Measurements from ENCODE around the gene CRIP1.

The CRIP1 gene

DNA sequence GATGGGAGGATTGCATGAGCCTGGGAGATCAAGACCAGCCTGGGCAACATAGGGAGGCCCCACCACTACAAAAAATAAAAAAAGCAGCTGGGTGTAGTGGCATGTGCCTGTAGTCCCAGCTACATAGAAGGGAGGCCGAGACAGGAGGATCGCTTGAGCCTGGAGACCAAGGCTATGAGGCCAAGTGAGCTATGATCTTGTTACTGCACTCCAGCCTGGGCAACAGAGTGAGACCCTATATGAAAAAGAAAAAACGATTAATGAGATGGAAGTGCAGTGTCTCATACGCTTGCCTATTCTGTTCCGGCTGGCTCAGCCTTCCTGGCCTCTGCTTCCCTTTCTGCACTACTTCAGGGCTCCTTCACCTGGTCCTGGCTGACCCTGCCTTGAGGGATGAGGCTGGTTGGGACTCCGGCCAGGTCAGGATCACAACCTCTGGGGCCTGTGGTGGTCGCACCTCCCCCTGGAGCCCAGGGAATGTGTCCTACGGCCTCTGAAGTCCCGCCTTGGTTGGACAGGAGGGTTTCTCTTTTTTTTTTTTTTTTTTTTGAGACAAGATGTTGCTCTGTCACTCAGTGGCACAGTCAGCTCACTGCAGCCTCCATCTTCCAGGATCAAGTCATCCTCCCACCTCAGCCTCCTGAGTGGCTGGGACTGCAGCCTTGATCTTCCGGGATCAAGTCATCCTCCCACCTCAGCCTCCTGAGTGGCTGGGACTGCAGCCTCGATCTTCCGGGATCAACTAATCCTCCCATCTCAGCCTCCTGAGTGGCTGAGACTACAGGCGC is 15.0 kb downstream of the CRIP1 start:
- TF ChIP-seq, protein P1, sequence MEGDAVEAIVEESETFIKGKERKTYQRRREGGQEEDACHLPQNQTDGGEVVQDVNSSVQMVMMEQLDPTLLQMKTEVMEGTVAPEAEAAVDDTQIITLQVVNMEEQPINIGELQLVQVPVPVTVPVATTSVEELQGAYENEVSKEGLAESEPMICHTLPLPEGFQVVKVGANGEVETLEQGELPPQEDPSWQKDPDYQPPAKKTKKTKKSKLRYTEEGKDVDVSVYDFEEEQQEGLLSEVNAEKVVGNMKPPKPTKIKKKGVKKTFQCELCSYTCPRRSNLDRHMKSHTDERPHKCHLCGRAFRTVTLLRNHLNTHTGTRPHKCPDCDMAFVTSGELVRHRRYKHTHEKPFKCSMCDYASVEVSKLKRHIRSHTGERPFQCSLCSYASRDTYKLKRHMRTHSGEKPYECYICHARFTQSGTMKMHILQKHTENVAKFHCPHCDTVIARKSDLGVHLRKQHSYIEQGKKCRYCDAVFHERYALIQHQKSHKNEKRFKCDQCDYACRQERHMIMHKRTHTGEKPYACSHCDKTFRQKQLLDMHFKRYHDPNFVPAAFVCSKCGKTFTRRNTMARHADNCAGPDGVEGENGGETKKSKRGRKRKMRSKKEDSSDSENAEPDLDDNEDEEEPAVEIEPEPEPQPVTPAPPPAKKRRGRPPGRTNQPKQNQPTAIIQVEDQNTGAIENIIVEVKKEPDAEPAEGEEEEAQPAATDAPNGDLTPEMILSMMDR (IDR thresholded peaks at IDR 0.05; ENCODE audit: low read depth, low read length) = no peak
- Histone ChIP-seq H3K4me1 (peaks cover 12% of the 10 kb centered on the region), H3K4me3 (ENCODE audit: low read depth, low read length) (no peak overlapping the region), H3K36me3 (no peaks in the 10 kb centered on the region), H3K27me3 (no peaks in the 10 kb centered on the region), H3K9me3 (no peaks in the 10 kb centered on the region)
- DNase-seq = no peak

DNA sequence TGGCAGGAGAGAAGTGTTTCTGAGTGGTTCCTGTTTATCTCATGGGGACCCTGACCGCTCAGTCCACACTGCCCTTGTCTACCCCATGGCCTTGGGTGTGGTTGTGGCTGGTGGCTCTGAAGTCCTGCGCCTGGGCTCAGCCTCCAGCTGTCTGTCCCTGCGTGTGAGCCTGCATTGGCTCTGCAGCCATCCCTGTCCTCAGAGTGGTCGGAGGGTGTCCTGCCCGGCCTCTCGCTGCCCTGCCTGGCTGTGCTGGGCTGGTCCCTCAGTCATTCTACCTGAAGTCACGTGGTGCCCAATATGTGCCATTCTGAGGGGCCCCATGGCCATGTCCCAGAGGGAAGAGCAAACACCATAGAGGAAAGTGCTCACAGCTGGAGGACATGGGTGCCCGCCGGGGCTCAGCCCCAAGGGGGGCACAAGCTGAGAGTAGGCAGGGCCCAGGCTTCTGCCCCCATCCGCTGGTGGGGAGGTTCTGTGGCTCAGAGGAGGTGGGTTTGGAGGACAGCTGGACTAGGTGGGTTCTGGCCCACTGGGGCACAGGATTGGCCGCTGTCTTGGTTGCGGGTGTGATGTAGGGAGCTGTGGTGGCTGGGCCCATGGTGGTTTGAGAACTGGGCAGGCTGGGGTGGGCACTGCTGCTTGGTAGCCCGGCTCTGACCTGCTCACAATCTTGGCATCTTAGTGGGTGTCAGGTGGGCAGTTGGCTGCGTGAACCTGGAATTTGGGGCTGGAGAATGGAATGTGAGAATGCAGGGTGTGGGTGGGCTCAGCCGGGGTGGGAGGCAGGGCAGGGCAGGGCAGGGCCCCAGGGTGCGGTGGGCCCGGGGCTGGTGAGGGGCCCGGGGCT is 16.0 kb downstream of the CRIP1 start:
- H3K4me1 ChIP-seq = peaks cover 12% of the 10 kb centered on the region
- H3K36me3 ChIP-seq = no peaks in the 10 kb centered on the region
- TF ChIP-seq, protein P1 (IDR thresholded peaks at IDR 0.05; ENCODE audit: low read depth, low read length) = no peak
- H3K4me3 ChIP-seq (ENCODE audit: low read depth, low read length) = no peak overlapping the region
- H3K9me3 ChIP-seq = no peaks in the 10 kb centered on the region
- no peak for DNase-seq
- H3K27me3 ChIP-seq = no peaks in the 10 kb centered on the region

DNA sequence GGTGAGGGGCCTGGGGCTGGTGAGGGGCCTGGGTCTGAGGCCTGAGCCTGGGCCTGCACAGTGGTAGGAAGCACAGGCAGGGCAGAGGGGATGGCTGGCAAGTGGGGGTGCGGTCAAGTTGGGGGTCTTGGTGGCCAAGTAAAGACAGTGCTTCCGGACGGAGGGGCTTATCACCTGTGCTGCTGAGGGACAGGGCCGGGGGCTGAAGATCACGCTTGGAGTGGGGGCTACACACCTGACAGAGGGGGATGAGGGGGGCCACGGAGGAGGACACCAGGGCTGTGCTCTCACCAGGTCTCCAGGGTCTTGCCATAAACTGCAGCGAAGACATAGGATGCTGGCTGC is 16.6 kb downstream of the CRIP1 start:
- H3K4me3 ChIP-seq (ENCODE audit: low read depth, low read length) = no peak overlapping the region
- H3K36me3 ChIP-seq = no peaks in the 10 kb centered on the region
- TF ChIP-seq, protein P1 (IDR thresholded peaks at IDR 0.05; ENCODE audit: low read depth, low read length) = no peak
- DNase-seq = no peak
- H3K9me3 ChIP-seq = no peaks in the 10 kb centered on the region
- no peaks in the 10 kb centered on the region; the same call in 1 of the 2 replicates for H3K27me3 ChIP-seq
- H3K4me1 ChIP-seq = peaks cover 12% of the 10 kb centered on the region

DNA sequence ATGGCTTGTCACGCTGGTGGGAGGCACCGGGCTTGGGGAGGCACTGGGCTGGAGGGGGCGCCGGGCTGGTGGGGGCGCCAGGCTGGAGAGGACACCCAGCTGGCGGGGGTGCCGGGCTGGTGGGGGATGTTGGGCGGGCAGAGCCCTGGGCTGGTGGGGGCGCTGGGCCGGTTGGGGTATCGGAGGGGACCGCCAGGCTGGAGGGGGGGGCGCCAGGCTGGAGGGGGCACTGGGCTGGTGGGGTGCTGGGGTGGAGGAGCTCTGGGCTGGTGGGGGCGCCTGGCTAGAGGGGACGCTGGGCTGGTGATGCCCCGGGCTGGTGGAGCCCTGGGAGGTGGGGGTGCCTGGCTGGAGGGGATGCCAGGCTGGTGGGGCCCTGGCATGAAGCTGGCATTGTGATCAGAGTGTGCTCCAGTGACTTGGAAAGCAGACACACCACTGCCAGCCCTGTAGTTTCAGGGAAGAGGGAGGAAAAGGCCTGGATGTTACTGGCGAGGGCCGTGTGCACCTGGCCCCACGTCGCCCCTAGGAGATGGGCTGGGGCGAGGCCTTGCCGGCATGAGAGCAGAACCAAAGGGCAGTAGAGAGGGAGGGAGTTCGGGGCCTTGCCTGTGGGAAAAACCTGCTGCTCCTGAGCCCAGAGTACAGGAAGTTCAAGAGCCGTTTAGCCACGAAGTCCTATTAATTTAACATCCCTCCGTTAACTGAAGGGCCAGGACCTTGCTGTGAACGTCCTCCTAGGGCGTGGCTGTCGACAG is 17.4 kb downstream of the CRIP1 start:
- TF ChIP-seq, protein P1 (IDR thresholded peaks at IDR 0.05; ENCODE audit: low read depth, low read length) = no peak
- Histone ChIP-seq H3K9me3 (no peaks in the 10 kb centered on the region), H3K27me3 (peaks cover 5% of the 10 kb centered on the region), H3K4me3 (ENCODE audit: low read depth, low read length) (no peak overlapping the region), H3K36me3 (no peaks in the 10 kb centered on the region), H3K4me1 (peaks cover 6% of the 10 kb centered on the region)
- no peak for DNase-seq

DNA sequence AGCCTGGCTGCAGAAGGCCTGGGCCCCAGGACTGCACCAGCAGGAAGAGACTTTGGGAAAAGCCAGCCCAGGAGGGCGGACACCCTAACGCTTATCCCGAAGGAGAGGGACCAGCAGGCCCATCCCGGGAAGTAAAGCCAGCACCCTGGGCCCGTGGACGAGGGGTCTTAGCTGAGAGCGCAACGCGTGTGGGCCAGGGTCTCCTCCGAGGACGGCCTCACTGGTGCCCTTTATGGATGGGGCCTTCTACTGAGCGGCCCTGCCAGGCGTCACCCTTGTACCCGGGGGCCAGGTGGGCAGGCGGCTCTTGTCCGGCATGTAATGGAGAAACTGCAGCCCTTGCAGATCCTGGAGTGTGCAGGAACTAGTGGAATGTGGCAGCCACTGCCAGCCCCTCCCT is 18.4 kb downstream of the CRIP1 start:
- TF ChIP-seq, protein P1 (IDR thresholded peaks at IDR 0.05; ENCODE audit: low read depth, low read length) = no peak
- no peaks in the 10 kb centered on the region for H3K9me3 ChIP-seq
- no peak for DNase-seq

More for the DNA sequence above, 18.4 kb downstream of the CRIP1 start:
- Histone ChIP-seq H3K4me3 (ENCODE audit: low read depth, low read length) (no peak overlapping the region), H3K4me1 (no peaks in the 10 kb centered on the region), H3K27me3 (peaks cover 12% of the 10 kb centered on the region), H3K36me3 (no peaks in the 10 kb centered on the region)

All from BE2C (cell line).